Loucy (cell line): ENCODE measurements around the gene NFATC1.

ENCODE experiments used
- EZH2phosphoT487 ChIP-seq: fragments of 200-600 bp; IDR thresholded peaks from 2 replicates; pipeline ENCODE4 v1.6.1; 2018; ENCODE audit warnings: antibody characterized with exemption, mild to moderate bottlenecking, moderate library complexity, borderline replicate concordance
- TF ChIP-seq, protein P1 (sequence below): fragments of 200-600 bp; sonication (generic); conservative IDR thresholded peaks from 2 replicates; pipeline ENCODE4 v1.5.1; 2014; ENCODE audit warnings: mild to moderate bottlenecking, antibody characterized with exemption, low read length

- TF ChIP-seq, protein P1, sequence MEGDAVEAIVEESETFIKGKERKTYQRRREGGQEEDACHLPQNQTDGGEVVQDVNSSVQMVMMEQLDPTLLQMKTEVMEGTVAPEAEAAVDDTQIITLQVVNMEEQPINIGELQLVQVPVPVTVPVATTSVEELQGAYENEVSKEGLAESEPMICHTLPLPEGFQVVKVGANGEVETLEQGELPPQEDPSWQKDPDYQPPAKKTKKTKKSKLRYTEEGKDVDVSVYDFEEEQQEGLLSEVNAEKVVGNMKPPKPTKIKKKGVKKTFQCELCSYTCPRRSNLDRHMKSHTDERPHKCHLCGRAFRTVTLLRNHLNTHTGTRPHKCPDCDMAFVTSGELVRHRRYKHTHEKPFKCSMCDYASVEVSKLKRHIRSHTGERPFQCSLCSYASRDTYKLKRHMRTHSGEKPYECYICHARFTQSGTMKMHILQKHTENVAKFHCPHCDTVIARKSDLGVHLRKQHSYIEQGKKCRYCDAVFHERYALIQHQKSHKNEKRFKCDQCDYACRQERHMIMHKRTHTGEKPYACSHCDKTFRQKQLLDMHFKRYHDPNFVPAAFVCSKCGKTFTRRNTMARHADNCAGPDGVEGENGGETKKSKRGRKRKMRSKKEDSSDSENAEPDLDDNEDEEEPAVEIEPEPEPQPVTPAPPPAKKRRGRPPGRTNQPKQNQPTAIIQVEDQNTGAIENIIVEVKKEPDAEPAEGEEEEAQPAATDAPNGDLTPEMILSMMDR, result no peak
- TF ChIP-seq EZH2phosphoT487, result no peak
Measured at GRCh38 chr18:79555885-79556284, 160.2 kb downstream of the NFATC1 start.
